GM12892 (cell line): ENCODE data around the gene INO80C.

Source experiments
- DNase-seq: peaks from one replicate; pipeline ENCODE4 v3.0.0; 2011; ENCODE audit not compliant: insufficient read length
- FAIRE-seq: peaks from 2 replicates; lab custom pipeline; 2011; peaks lifted over from hg19 to GRCh38; lab: Jason Lieb, UNC
- POLR2A ChIP-seq: IDR thresholded peaks from 2 replicates; pipeline ENCODE4 v1.6.1; 2011; ENCODE audit warnings: low read depth, low read length, control low read depth
- POLR2AphosphoS5 ChIP-seq: IDR thresholded peaks from 2 replicates; pipeline ENCODE4 v1.6.1; 2011; ENCODE audit warnings: low read depth, low read length, control low read depth
- TAF1 ChIP-seq: IDR thresholded peaks from 2 replicates; pipeline ENCODE4 v1.6.1; 2011; ENCODE audit warnings: low read depth, mild to moderate bottlenecking, control low read depth, low read length, borderline replicate concordance

Gene INO80C

DNA sequence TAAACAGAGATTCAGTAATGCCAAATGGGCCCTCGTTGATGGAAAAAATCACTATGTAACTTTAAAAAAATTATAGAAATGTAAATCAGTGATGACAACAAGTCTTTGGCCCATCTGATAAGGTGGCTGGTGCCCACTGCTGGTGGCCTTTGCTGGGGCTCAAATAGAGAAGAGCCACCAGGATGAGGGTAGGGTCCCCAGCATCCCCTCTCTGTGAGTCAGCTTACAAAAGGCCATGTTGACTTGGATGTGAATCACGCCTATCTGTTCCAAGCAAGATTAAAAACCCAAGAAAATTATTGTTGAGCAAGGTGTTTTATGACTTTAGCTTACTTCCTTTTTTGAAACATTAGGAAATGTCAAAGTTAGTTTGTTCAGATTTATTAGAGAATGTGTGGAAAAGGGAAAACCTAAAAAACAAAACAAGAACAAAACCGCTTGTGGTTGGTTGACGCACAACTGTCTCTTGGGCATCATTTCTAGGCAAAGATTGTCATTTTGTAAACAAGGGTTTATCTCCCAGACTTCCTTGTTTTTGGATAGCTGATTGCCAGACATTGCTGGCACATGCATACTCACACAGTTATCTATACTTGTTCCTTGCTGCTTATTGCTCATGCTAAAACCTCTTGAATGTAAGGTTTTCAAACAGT is 66.9 kb downstream of the INO80C start:
- TF ChIP-seq POLR2AphosphoS5 (no peak), POLR2A (no peak), TAF1 (no peak)
- FAIRE-seq (no peak), DNase-seq (no peak)

DNA sequence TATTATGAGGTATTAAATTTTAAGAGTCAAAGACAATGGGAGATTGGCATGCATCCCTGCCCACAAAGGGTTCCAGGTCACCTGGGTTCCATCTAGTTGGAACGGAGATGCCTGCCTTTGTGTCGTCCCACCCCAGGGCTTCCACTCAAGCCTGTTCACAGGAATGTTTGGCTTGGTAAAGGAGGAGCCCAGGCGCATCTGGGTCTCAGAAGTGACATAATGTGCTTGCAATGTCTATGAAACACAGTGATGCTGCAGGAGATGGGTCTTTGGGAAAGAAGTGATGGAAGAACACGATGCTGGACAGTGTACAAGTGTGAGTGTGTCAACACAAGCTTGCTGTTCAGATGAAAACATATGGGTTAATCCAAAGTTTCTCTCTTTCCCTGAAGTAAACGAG is 71.0 kb downstream of the INO80C start:
- DNase-seq (no peak), FAIRE-seq (no peak)
- TF ChIP-seq POLR2AphosphoS5 (no peak), POLR2A (no peak), TAF1 (no peak)

DNA sequence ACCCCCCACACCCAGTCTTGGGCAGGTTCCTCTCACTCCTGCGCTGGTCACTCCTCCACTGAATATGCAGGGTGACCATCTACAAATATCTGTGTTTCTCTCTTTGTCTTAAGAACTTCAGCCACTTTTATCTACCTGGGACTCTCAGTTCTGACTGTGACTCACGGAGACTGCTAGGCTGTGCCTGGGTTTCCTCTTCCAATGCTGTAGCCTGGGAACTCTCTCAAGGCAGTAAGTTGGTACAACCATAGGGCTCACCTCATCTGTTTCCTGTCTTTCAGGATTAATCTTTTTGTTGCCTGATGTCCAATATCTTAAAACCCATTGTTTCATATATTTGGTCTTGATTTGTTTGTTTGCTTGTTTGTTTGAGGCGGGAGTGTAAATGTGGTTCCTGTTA is 73.4 kb downstream of the INO80C start:
- DNase-seq = no peak
- no peak for FAIRE-seq
- TF ChIP-seq TAF1 (no peak), POLR2A (no peak), POLR2AphosphoS5 (no peak)

DNA sequence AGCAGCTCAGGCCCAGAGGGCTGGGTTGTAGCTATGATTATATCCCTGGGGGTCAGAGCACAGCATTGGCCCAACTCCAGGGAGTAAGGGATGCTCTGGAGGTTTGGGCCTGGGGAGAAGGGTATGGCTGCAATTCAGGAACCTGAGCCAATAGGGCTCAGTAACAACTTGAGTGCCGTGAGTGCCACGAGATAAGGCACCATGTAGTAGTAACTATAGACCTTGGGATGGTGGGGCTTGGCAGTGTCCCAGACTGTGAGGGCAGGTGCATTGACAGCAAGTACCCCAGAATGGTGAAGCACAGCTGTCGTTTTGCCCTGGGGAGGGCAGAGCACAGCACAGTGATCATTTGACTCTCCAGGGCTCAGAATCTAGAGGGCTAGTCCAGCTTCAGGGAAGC is 75.5 kb downstream of the INO80C start:
- DNase-seq (no peak), FAIRE-seq (no peak)
- TF ChIP-seq POLR2A = no peak
- no peak for TF ChIP-seq POLR2AphosphoS5
- no peak for TF ChIP-seq TAF1

DNA sequence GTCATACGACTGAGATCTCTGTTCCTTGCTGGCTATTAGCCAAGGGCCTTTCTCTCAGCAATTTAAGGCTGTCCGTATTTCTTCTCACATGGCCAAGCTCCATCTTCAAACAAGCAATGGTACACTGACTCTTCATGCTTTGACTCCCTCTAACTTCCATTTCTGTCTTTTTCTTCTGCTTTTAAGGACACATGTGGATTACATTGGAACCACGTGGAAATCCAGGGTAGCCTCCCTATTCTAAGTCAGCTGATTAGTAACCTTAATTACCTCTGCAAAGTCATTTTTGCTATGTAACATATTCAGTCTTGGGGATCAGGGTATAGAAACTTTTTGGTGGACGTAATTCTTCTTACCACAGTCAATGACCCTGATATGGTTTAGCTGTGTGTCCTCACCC is 79.2 kb downstream of the INO80C start:
- no peak for FAIRE-seq
- DNase-seq = no peak
- TF ChIP-seq POLR2AphosphoS5 (no peak), TAF1 (no peak), POLR2A (no peak)
